Activated naive CD4-positive, alpha-beta T cell treated with anti-CD3 and anti-CD28 coated beads, Interleukin-2, amount 10 ng/mL, durations not matched to agents 7 days and 5 days (primary cell): ENCODE data around the gene KLHL6.
"Not testable (repeated sequence)": the region's sequence is repeated elsewhere in the genome, so short reads cannot be mapped to it uniquely, and the experiment has no call there.

Experiments
- CTCF ChIA-PET: fragments of 350-600 bp; sonication (Branson Sonifier 250); formaldehyde crosslinking; loops from one replicate; lab custom pipeline; 2021; ENCODE audit warnings: antibody characterized with exemption; lab: Charles Lee
- DNase-seq: peaks from one replicate; pipeline ENCODE4 v3.0.0-alpha.2; 2020
- H3K27ac Mint-ChIP-seq: one replicate; pipeline ENCODE4 v1.8.0; 2021; ENCODE audit warnings: mild to moderate bottlenecking, moderate library complexity, mixed read lengths
- H3K27me3 Mint-ChIP-seq: one replicate; pipeline ENCODE4 v1.8.0; 2021; ENCODE audit warnings: mild to moderate bottlenecking, mixed read lengths
- H3K36me3 Mint-ChIP-seq: one replicate; pipeline ENCODE4 v1.8.0; 2021; ENCODE audit warnings: mixed read lengths
- H3K4me1 Mint-ChIP-seq: one replicate; pipeline ENCODE4 v1.8.0; 2021; ENCODE audit warnings: mixed read lengths
- H3K4me3 Mint-ChIP-seq: one replicate; pipeline ENCODE4 v1.8.0; 2021; ENCODE audit warnings: mild to moderate bottlenecking, moderate library complexity, mixed read lengths
- H3K9me3 Mint-ChIP-seq: one replicate; pipeline ENCODE4 v1.8.0; 2021; ENCODE audit warnings: mixed read lengths

Gene KLHL6

GRCh38 chr3:183490211-183490601, 65.3 kb downstream of the KLHL6 start:
- CTCF ChIA-PET = interaction anchor here (1.0 kb wide), 1 partner anchor 74 kb away, joined by 3 read pairs; no protein-coding TSS in a partner anchor
- H3K36me3 Mint-ChIP-seq = peaks cover 52% of the 10 kb centered on the region
- no peak overlapping the region for H3K27ac Mint-ChIP-seq
- H3K9me3 Mint-ChIP-seq = no peaks in the 10 kb centered on the region
- no peak for DNase-seq
- peaks cover 22% of the 10 kb centered on the region for H3K4me1 Mint-ChIP-seq
- H3K27me3 Mint-ChIP-seq = no peaks in the 10 kb centered on the region
- H3K4me3 Mint-ChIP-seq = no peak overlapping the region

- Mint-ChIP-seq H3K4me1 (peaks cover 19% of the 10 kb centered on the region), H3K36me3 (peaks cover 50% of the 10 kb centered on the region), H3K27ac (no peak overlapping the region), H3K9me3 (no peaks in the 10 kb centered on the region), H3K27me3 (no peaks in the 10 kb centered on the region), H3K4me3 (no peak overlapping the region)
- CTCF ChIA-PET = interaction anchor here (1.0 kb wide), 1 partner anchor 75 kb away, joined by 3 read pairs; no protein-coding TSS in a partner anchor
- no peak for DNase-seq
Measured at GRCh38 chr3:183489455-183490210, 65.9 kb downstream of the KLHL6 start.

- H3K4me3 Mint-ChIP-seq = no peak overlapping the region
- CTCF ChIA-PET = interaction anchor here (0.8 to 1.1 kb wide), 2 partner anchors 9 to 136 kb away, joined by 3 read pairs; no protein-coding TSS in a partner anchor
- peaks cover 40% of the 10 kb centered on the region for H3K36me3 Mint-ChIP-seq
- DNase-seq = no peak
- peaks cover 16% of the 10 kb centered on the region for H3K4me1 Mint-ChIP-seq
- no peaks in the 10 kb centered on the region for H3K27me3 Mint-ChIP-seq
- no peaks in the 10 kb centered on the region for H3K9me3 Mint-ChIP-seq
- no peak overlapping the region for H3K27ac Mint-ChIP-seq
Measured at GRCh38 chr3:183488343-183488742, 67.2 kb downstream of the KLHL6 start.

GRCh38 chr3:183487896-183488295, 67.6 kb downstream of the KLHL6 start:
- Mint-ChIP-seq H3K4me1 (peaks cover 16% of the 10 kb centered on the region), H3K9me3 (no peaks in the 10 kb centered on the region), H3K27ac (no peak overlapping the region), H3K27me3 (no peaks in the 10 kb centered on the region), H3K36me3 (peaks cover 36% of the 10 kb centered on the region), H3K4me3 (no peak overlapping the region)
- CTCF ChIA-PET = interaction anchor here (0.8 to 1.1 kb wide), 2 partner anchors 8 to 136 kb away, joined by 3 read pairs; no protein-coding TSS in a partner anchor
- no peak for DNase-seq

- peaks cover 27% of the 10 kb centered on the region for H3K36me3 Mint-ChIP-seq
- no peak overlapping the region for H3K4me3 Mint-ChIP-seq
- no peaks in the 10 kb centered on the region for H3K9me3 Mint-ChIP-seq
- no peak for DNase-seq
- no peak overlapping the region for H3K27ac Mint-ChIP-seq
- no peaks in the 10 kb centered on the region for H3K27me3 Mint-ChIP-seq
- peaks cover 11% of the 10 kb centered on the region for H3K4me1 Mint-ChIP-seq
- CTCF ChIA-PET = interaction anchor here (0.7 kb wide), 1 partner anchor 32 kb away, joined by 3 read pairs; no protein-coding TSS in a partner anchor
Measured at GRCh38 chr3:183487016-183487415, 68.5 kb downstream of the KLHL6 start.

- no peaks in the 10 kb centered on the region for H3K9me3 Mint-ChIP-seq
- CTCF ChIA-PET = interaction anchor here (0.7 kb wide), 1 partner anchor 32 kb away, joined by 3 read pairs; no protein-coding TSS in a partner anchor
- no peak overlapping the region for H3K27ac Mint-ChIP-seq
- DNase-seq = no peak
- H3K4me1 Mint-ChIP-seq = peaks cover 9% of the 10 kb centered on the region
- H3K27me3 Mint-ChIP-seq = no peaks in the 10 kb centered on the region
- peaks cover 22% of the 10 kb centered on the region for H3K36me3 Mint-ChIP-seq
- no peak overlapping the region for H3K4me3 Mint-ChIP-seq
Measured at GRCh38 chr3:183486472-183486871, 69.0 kb downstream of the KLHL6 start.

- no peaks in the 10 kb centered on the region for H3K9me3 Mint-ChIP-seq
- no peaks in the 10 kb centered on the region for H3K27me3 Mint-ChIP-seq
- no peak for DNase-seq
- H3K4me1 Mint-ChIP-seq = peaks cover under 1% of the 10 kb centered on the region
- H3K36me3 Mint-ChIP-seq = peaks cover 13% of the 10 kb centered on the region
- no peak overlapping the region for H3K27ac Mint-ChIP-seq
- CTCF ChIA-PET = interaction anchor here (0.7 to 1.2 kb wide), 2 partner anchors 15 to 331 kb away, joined by 3 to 4 read pairs; no protein-coding TSS in a partner anchor
- no peak overlapping the region for H3K4me3 Mint-ChIP-seq
Measured at GRCh38 chr3:183485585-183485984, 69.9 kb downstream of the KLHL6 start.

- Mint-ChIP-seq H3K4me3 (no peak overlapping the region), H3K36me3 (peaks cover 11% of the 10 kb centered on the region), H3K27ac (peak overlapping the region; percentile 47), H3K4me1 (peaks cover 5% of the 10 kb centered on the region), H3K27me3 (no peaks in the 10 kb centered on the region), H3K9me3 (no peaks in the 10 kb centered on the region)
- DNase-seq = no peak
- CTCF ChIA-PET = interaction anchor here (0.7 to 1.2 kb wide), 2 partner anchors 14 to 331 kb away, joined by 3 to 4 read pairs; no protein-coding TSS in a partner anchor
Measured at GRCh38 chr3:183485093-183485492, 70.4 kb downstream of the KLHL6 start.

GRCh38 chr3:183484431-183485075, 71.0 kb downstream of the KLHL6 start:
- no peaks in the 10 kb centered on the region for H3K27me3 Mint-ChIP-seq
- peaks cover 6% of the 10 kb centered on the region for H3K4me1 Mint-ChIP-seq
- DNase-seq = no peak
- CTCF ChIA-PET = no interaction called here
- H3K36me3 Mint-ChIP-seq = peaks cover 6% of the 10 kb centered on the region
- no peaks in the 10 kb centered on the region for H3K9me3 Mint-ChIP-seq
- H3K4me3 Mint-ChIP-seq = no peak overlapping the region
- H3K27ac Mint-ChIP-seq = no peak overlapping the region

- no peak for DNase-seq
- Mint-ChIP-seq H3K27ac (no peak overlapping the region), H3K4me1 (peaks cover 6% of the 10 kb centered on the region), H3K9me3 (no peaks in the 10 kb centered on the region), H3K36me3 (no peaks in the 10 kb centered on the region), H3K4me3 (no peak overlapping the region), H3K27me3 (peaks cover 10% of the 10 kb centered on the region)
- CTCF ChIA-PET = interaction anchor here (1.1 to 1.6 kb wide), 3 partner anchors 70 to 105 kb away, joined by 3 to 4 read pairs (median 3); no protein-coding TSS in a partner anchor
Measured at GRCh38 chr3:183481582-183481981, 73.9 kb downstream of the KLHL6 start.

GRCh38 chr3:183478501-183478900, 77.0 kb downstream of the KLHL6 start:
- no peak overlapping the region for H3K27ac Mint-ChIP-seq
- CTCF ChIA-PET = interaction anchor here (1.8 to 2.4 kb wide), 4 partner anchors 8 to 98 kb away, joined by 4 to 16 read pairs (median 6); no protein-coding TSS in a partner anchor
- H3K9me3 Mint-ChIP-seq = no peaks in the 10 kb centered on the region
- DNase-seq = no peak
- H3K27me3 Mint-ChIP-seq = peaks cover 15% of the 10 kb centered on the region
- no peaks in the 10 kb centered on the region for H3K36me3 Mint-ChIP-seq
- H3K4me3 Mint-ChIP-seq = no peak overlapping the region
- H3K4me1 Mint-ChIP-seq = peaks cover 6% of the 10 kb centered on the region

GRCh38 chr3:183477801-183478456, 77.6 kb downstream of the KLHL6 start:
- CTCF ChIA-PET = interaction anchor here (1.8 to 2.4 kb wide), 3 partner anchors 7 to 99 kb away, joined by 4 to 16 read pairs (median 6); no protein-coding TSS in a partner anchor
- Mint-ChIP-seq H3K27me3 (peaks cover 15% of the 10 kb centered on the region), H3K9me3 (no peaks in the 10 kb centered on the region), H3K27ac (no peak overlapping the region), H3K4me3 (no peak overlapping the region), H3K36me3 (no peaks in the 10 kb centered on the region), H3K4me1 (peaks cover 6% of the 10 kb centered on the region)
- no peak for DNase-seq

- not testable (repeated sequence) for DNase-seq, H3K4me3 Mint-ChIP-seq, H3K4me1 Mint-ChIP-seq, H3K36me3 Mint-ChIP-seq, H3K27ac Mint-ChIP-seq, H3K9me3 Mint-ChIP-seq
- CTCF ChIA-PET = interaction anchor here (0.6 to 1.8 kb wide), 2 partner anchors 65 to 85 kb away, joined by 3 to 5 read pairs; no protein-coding TSS in a partner anchor
- H3K27me3 Mint-ChIP-seq = peaks cover 18% of the 10 kb centered on the region
Measured at GRCh38 chr3:183475764-183476162, 79.7 kb downstream of the KLHL6 start.
